ENCODE results near the gene RAB10. TPM values are rescaled to one million over a fixed set of nuclear protein-coding genes. Genes with fewer than 3 reads are reported as not detected.

Gene RAB10
- total and polyA plus RNA-seq, 2 of the 13 experiments (the other 11 are each of a cell fraction or from before 2014, with no cell fraction given), result 48.2 to 120 TPM

DNA sequence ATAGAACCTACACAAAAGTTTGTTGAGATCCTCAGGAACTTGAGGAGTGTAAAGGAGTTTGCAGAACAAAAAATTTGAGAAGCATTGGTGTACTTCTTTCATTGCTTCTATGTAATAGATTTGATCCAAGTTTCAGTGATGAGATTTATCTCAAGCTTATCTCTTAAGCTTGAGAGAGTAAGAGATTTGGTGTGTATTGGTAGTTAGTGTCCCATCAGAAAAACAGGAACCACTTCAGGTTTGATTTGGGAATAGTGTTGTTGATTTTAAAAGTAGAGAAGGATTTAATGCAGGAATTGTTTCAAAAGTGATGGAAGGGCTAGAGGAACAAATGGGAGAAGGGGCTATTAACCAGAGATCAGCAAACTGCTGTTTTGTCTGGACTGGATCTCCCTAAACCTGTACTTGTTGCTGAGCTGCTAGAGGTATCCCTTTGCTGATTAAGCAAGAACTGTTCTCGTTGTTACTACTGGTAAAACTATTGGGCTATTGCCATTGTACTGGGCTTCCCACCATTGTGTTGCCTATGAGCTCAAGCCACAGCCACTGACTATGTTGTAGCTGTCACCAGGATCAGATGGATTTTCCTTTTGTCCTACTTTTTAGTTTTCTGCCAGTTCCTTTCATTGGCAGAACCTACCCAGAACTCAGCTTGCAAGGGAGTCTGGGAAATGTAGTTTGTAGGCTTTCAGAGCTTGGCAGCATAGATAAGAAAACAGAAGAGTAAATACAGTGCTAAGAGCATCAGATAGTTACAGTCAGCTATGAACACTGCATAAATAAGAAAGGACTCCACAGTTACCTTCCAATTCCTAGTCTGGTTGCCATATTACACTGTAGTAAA is 39.3 kb downstream of the RAB10 start (continued):
- TF ChIP-seq ZNF317 (CRISPR knock-in tag; IDR thresholded peaks at IDR 0.05) (no peak), ZNF563 (CRISPR knock-in tag; IDR thresholded peaks at IDR 0.05) (no peak), ZKSCAN8 (CRISPR knock-in tag; IDR thresholded peaks at IDR 0.05; ENCODE audit: borderline replicate concordance) (0 out of 2 replicates have a peak, but pooled peaks have one; percentile 41), ZSCAN9 (CRISPR knock-in tag; IDR thresholded peaks at IDR 0.05; ENCODE audit: borderline replicate concordance) (peak; percentile 55; the same call in 1 of the 2 replicates), HCFC1 (IDR thresholded peaks at IDR 0.05; ENCODE audit: low read depth, low read length) (peak; percentile 66; the same call in 1 of the 2 replicates), KAT8 (CRISPR knock-in tag; IDR thresholded peaks at IDR 0.05) (0 out of 2 replicates have a peak, but pooled peaks have one; percentile 17), JUND (CRISPR knock-in tag; IDR thresholded peaks at IDR 0.05) (no peak), ELF1 (CRISPR knock-in tag; IDR thresholded peaks at IDR 0.05) (peak; percentile 13; the same call in 1 of the 2 replicates), NCOA2 (CRISPR knock-in tag; IDR thresholded peaks at IDR 0.05) (no peak), ATF1 (CRISPR knock-in tag; IDR thresholded peaks at IDR 0.05) (0 out of 2 replicates have a peak, but pooled peaks have one; percentile 21), KMT2B (CRISPR knock-in tag; IDR thresholded peaks at IDR 0.05) (0 out of 2 replicates have a peak, but pooled peaks have one; percentile 16), NFYC (CRISPR knock-in tag; IDR thresholded peaks at IDR 0.05) (peak; percentile 45; the same call in 1 of the 2 replicates), MAFF (IDR thresholded peaks at IDR 0.05; ENCODE audit: low read depth, low read length) (peak; percentile 51), SKI (IDR thresholded peaks at IDR 0.05; ENCODE audit: partially characterized antibody) (no peak), MNT (IDR thresholded peaks at IDR 0.05) (no peak), SUZ12 (IDR thresholded peaks at IDR 0.05; ENCODE audit: low read depth, low read length) (peak; percentile 47)
- TF ChIP-seq, protein P1, sequence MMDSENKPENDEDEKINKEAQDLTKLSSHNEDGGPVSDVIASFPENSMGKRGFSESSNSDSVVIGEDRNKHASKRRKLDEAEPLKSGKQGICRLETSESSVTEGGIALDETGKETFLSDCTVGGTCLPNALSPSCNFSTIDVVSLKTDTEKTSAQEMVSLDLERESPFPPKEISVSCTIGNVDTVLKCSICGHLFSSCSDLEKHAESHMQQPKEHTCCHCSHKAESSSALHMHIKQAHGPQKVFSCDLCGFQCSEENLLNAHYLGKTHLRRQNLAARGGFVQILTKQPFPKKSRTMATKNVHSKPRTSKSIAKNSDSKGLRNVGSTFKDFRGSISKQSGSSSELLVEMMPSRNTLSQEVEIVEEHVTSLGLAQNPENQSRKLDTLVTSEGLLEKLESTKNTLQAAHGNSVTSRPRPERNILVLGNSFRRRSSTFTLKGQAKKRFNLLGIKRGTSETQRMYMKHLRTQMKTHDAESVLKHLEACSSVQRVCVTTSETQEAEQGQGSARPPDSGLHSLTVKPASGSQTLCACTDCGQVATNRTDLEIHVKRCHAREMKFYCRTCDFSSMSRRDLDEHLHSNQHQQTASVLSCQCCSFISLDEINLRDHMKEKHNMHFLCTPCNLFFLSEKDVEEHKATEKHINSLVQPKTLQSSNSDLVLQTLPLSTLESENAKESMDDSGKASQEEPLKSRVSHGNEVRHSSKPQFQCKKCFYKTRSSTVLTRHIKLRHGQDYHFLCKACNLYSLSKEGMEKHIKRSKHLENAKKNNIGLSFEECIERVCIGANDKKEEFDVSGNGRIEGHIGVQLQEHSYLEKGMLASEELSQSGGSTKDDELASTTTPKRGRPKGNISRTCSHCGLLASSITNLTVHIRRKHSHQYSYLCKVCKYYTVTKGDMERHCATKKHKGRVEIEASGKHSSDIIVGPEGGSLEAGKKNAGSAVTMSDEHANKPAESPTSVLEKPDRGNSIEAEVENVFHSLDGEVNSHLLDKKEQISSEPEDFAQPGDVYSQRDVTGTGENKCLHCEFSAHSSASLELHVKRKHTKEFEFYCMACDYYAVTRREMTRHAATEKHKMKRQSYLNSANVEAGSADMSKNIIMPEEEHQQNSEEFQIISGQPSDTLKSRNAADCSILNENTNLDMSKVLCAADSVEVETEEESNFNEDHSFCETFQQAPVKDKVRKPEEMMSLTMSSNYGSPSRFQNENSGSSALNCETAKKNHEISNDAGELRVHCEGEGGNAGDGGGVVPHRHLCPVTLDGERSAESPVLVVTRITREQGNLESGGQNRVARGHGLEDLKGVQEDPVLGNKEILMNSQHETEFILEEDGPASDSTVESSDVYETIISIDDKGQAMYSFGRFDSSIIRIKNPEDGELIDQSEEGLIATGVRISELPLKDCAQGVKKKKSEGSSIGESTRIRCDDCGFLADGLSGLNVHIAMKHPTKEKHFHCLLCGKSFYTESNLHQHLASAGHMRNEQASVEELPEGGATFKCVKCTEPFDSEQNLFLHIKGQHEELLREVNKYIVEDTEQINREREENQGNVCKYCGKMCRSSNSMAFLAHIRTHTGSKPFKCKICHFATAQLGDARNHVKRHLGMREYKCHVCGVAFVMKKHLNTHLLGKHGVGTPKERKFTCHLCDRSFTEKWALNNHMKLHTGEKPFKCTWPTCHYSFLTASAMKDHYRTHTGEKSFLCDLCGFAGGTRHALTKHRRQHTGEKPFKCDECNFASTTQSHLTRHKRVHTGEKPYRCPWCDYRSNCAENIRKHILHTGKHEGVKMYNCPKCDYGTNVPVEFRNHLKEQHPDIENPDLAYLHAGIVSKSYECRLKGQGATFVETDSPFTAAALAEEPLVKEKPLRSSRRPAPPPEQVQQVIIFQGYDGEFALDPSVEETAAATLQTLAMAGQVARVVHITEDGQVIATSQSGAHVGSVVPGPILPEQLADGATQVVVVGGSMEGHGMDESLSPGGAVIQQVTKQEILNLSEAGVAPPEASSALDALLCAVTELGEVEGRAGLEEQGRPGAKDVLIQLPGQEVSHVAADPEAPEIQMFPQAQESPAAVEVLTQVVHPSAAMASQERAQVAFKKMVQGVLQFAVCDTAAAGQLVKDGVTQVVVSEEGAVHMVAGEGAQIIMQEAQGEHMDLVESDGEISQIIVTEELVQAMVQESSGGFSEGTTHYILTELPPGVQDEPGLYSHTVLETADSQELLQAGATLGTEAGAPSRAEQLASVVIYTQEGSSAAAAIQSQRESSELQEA (CRISPR knock-in tag; IDR thresholded peaks at IDR 0.05; ENCODE audit: not compliant biosample characterization), result no peak
- TF ChIP-seq, protein P2, sequence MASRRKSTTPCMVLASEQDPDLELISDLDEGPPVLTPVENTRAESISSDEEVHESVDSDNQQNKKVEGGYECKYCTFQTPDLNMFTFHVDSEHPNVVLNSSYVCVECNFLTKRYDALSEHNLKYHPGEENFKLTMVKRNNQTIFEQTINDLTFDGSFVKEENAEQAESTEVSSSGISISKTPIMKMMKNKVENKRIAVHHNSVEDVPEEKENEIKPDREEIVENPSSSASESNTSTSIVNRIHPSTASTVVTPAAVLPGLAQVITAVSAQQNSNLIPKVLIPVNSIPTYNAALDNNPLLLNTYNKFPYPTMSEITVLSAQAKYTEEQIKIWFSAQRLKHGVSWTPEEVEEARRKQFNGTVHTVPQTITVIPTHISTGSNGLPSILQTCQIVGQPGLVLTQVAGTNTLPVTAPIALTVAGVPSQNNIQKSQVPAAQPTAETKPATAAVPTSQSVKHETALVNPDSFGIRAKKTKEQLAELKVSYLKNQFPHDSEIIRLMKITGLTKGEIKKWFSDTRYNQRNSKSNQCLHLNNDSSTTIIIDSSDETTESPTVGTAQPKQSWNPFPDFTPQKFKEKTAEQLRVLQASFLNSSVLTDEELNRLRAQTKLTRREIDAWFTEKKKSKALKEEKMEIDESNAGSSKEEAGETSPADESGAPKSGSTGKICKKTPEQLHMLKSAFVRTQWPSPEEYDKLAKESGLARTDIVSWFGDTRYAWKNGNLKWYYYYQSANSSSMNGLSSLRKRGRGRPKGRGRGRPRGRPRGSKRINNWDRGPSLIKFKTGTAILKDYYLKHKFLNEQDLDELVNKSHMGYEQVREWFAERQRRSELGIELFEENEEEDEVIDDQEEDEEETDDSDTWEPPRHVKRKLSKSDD (CRISPR knock-in tag; IDR thresholded peaks at IDR 0.05; ENCODE audit: low read depth), result no peak

Measured in HepG2 (cell line).